ENCODE results near the gene LRSAM1. TPM values are rescaled to one million over a fixed set of nuclear protein-coding genes. Genes with fewer than 3 reads are reported as not detected.

LRSAM1 gene
- total and polyA plus RNA-seq, 2 of the 8 experiments (the other 6 are each of a cell fraction or from before 2014, with no cell fraction given), result 9.7 to 18.3 TPM

- no peak for TF ChIP-seq POU5F1 (IDR thresholded peaks at IDR 0.05; ENCODE audit: low read depth, low read length)
- TF ChIP-seq SP1 (IDR thresholded peaks at IDR 0.05; ENCODE audit: low read depth, low read length), result no peak
- TF ChIP-seq TAF7 (optimal IDR thresholded peaks at IDR 0.05; ENCODE audit: borderline replicate concordance, low read depth, low read length), result no peak
- TF ChIP-seq TCF12 (IDR thresholded peaks at IDR 0.05; ENCODE audit: low read depth, low read length), result no peak
These were observed 23.3 kb downstream of the LRSAM1 start (continued) for GRCh38 chr9:127474592-127474991.

All from H1 (cell line).